ENCODE measurements around the gene ARHGEF12.

DNA sequence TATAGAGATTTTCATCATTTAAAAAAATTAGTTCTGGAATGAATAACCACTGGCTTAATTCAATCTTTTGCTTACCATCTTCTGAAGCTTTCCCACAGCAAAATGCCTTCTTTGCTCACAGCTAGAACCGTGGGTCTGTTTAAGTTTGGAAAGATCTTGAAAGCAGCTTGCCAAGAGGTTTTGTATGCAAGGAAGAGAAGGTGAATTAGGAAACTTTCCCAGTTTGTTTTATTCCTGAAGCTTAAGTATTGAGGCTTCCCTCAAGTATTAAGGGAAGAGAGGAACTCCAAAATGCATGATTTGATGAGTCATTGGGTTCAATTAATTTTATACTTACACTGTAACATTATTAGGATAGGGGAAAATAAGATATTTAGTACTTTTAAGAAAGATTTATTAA lies 1.9 kb upstream of the ARHGEF12 start:
- TF ChIP-seq EP300 (IDR thresholded peaks at IDR 0.05) (no peak), POLR2A (IDR thresholded peaks at IDR 0.05) (no peak)
